IPS-NIHi7 (cell line): Measurements from ENCODE around the gene IL22RA1.
A peak's percentile ranks its signal among the peaks of the same experiment; 100 is the strongest.

Source experiments
- DNase-seq: peaks from one replicate; pipeline ENCODE4 v3.0.0; 2012; ENCODE audit warnings: mixed read lengths; ENCODE audit errors: extremely low spot score

The IL22RA1 gene

GRCh38 chr1:24142546-24143534 is at the start of gene IL22RA1:
Gene IL22RA1 (minus strand): TSS chr1:24143140. CDS start chr1:24143082, 58 bp downstream.
- DNase-seq, result no peak

GRCh38 chr1:24191860-24192259 is 48.9 kb upstream of the IL22RA1 start:
- DNase-seq, result no peak

- no peak for DNase-seq
These were observed 48.1 kb upstream of the IL22RA1 start for GRCh38 chr1:24190983-24191461.

- DNase-seq, result no peak
These were observed 46.6 kb upstream of the IL22RA1 start for GRCh38 chr1:24189528-24189927.

GRCh38 chr1:24186993-24187790 is 44.3 kb upstream of the IL22RA1 start, which contains the start of gene IFNLR1:
Gene IFNLR1 (minus strand): TSS chr1:24187289. CDS start chr1:24187248, 41 bp downstream.
- peak; percentile 92 for DNase-seq

GRCh38 chr1:24186711-24186992 is 43.7 kb upstream of the IL22RA1 start:
- DNase-seq, result no peak

GRCh38 chr1:24186031-24186710 is 43.2 kb upstream of the IL22RA1 start:
- DNase-seq, result no peak

- DNase-seq, result no peak
These were observed 42.1 kb upstream of the IL22RA1 start for GRCh38 chr1:24185076-24185475.

- no peak for DNase-seq
These were observed 39.1 kb upstream of the IL22RA1 start for GRCh38 chr1:24182061-24182460.

GRCh38 chr1:24181619-24182018 is 38.7 kb upstream of the IL22RA1 start:
- DNase-seq, result no peak

- no peak for DNase-seq
These were observed 37.7 kb upstream of the IL22RA1 start for GRCh38 chr1:24180676-24181075.

- DNase-seq, result no peak
These were observed 36.4 kb upstream of the IL22RA1 start for GRCh38 chr1:24179251-24179840.

- no peak for DNase-seq
These were observed 35.5 kb upstream of the IL22RA1 start for GRCh38 chr1:24178407-24178806.

- no peak for DNase-seq
These were observed 34.2 kb upstream of the IL22RA1 start for GRCh38 chr1:24177161-24177560.

GRCh38 chr1:24175033-24175755 is 32.3 kb upstream of the IL22RA1 start:
- no peak for DNase-seq

GRCh38 chr1:24173638-24174575 is 31.0 kb upstream of the IL22RA1 start:
- DNase-seq, result no peak

- DNase-seq, result no peak
These were observed 29.7 kb upstream of the IL22RA1 start for GRCh38 chr1:24172598-24172997.

- DNase-seq, result no peak
These were observed 26.3 kb upstream of the IL22RA1 start for GRCh38 chr1:24169286-24169685.

GRCh38 chr1:24168245-24168644 is 25.3 kb upstream of the IL22RA1 start:
- DNase-seq, result no peak

GRCh38 chr1:24167008-24167407 is 24.1 kb upstream of the IL22RA1 start:
- no peak for DNase-seq
